ENCODE data around the gene ADGRG4.
"Not testable (repeated sequence)": the region's sequence is repeated elsewhere in the genome, so short reads cannot be mapped to it uniquely, and the experiment has no call there.

ADGRG4 gene

DNA sequence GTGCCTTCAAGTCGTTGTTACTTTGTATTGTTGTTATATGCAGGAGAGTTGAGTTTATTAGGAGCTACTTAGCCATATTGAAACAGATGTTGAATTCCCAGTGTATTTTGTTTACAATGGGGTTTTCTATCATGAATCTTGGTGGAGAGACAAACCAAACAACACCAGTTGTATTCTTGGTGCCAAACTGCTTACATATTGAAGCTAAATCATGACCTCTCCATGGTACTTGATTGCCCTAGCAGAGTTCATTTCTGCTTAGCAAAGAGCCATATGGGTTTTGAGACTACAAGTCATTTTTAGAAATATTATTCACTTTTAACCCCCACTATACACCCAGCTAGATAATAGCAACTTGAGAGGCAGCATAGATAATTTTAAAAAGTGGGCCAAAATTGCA lies 85.4 kb downstream of the ADGRG4 start:
- DNase-seq (ENCODE audit: low read depth) = no peak

DNA sequence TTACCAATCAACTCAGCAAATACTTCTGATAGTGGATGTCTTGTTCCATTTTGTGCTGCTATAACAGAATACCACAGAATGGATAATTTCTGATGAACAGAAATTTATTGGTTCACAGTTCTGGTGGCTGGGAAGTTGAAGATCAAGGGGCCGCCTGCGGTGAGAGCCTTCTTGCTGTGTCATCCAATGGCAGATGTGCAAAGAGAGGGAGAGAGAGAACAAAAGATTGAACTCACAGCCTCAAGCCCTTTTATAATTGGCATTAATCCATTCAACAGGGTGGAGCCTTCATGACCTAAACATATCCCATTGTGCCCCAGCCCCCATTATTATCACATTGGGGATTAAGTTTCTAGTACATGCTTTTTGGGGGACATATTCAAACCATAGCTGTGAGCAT lies 86.1 kb downstream of the ADGRG4 start:
- DNase-seq (ENCODE audit: low read depth) = no peak

DNA sequence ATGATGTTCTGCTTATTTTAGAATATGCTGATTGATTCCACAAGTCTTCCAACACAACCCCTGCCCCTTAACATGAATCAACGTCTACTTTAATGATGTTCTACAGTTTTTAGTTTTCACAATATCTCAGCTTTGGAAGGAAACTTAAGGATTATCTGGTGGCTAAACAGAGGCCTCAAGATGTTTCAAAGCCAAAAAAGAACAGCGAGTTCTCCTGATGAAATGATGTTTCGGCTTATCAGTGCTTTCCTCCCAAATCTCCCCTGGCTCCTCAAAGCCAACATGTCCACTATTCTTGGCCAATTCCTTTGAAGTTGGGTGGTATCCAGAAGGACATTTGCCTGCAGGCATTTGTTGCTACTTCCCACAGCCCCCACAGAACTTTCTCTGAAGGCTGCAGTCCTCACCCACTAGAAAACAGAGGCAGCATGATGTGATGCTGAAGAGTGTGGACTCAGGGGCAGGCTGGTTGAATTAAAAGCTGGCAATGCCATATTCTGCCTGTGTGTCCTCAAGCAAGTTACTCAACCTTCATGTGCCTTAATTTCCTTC lies 87.3 kb downstream of the ADGRG4 start:
- DNase-seq (ENCODE audit: low read depth) = no peak

DNA sequence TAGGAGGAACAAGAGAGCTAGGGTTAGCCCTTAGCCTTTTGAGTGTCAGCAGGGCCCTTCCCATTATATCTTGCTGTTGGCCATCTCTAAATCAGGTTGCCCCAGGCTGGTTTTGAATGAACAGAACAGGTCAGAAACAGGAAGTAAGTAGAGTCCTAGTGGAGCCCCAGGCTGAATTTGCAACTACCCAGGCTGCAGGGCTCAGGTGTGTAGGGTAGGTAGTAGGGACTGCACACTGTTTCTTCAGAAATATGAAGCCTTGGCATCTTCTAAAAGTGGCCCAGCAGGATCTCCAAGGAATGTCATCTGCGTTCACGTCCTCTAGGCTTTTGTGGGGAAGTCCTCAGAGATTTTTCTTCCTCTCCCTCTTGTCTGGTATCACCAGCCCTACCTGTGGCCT lies 90.2 kb downstream of the ADGRG4 start:
- DNase-seq (ENCODE audit: low read depth) = no peak

DNA sequence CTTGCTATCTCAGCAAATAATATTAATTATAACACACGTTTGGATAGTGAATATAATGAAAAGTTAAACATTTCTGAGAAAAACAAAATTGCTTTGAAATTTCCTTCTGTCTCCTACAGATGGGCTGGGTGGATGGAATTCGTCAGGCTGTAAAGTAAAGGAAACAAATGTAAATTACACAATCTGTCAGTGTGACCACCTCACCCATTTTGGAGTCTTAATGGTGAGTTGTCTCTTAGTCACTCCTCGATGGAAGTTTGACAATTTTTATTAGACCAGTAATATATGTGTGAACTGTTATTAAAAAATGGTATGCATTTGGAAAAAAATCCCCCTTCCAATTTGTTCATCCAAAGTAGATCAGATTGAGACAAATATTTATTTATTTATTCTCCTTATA lies 94.5 kb downstream of the ADGRG4 start:
- no peak for DNase-seq (ENCODE audit: low read depth)

GRCh38 chrX:136397001-136397400 lies 96.2 kb downstream of the ADGRG4 start:
- no peak for DNase-seq (ENCODE audit: low read depth)

GRCh38 chrX:136405126-136405525 lies 104.4 kb downstream of the ADGRG4 start:
- DNase-seq (ENCODE audit: low read depth) = no peak

DNA sequence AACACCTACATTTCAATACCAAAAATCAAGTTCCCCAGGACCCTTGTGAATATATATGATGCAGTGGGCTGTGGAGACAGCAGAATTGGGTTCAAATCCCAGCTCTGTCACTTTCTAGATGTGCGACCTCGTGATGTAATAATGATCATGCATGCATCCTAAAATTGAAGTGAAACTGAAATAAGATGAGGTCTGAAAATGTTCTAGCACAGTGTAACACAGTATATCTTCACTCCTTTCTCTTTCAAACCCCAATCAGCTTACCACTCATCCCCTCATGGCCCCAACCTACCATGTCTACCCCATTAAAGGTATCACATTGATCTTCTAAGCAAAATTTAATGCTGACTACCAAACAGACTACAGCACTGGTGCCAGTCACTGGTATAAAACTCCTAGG lies 117.0 kb downstream of the ADGRG4 start:
- no peak for DNase-seq (ENCODE audit: low read depth)

DNA sequence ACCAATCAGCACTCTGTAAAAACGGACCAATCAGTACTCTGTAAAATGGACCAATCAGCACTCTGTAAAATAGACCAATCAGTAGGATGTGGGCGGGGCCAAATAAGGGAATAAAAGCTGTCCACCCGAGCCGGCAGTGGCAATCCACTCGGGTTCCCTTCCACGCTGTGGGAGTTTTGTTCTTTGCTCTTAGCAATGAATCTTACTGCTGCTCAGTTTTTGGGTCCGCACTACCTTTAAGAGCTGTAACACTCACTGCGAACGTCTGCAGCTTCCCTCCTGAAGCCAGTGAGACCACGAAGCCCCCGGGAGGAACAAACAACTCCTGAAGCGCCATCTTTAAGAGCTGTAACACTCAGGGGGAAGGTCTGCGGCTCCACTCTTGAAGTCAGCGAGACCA lies 120.6 kb downstream of the ADGRG4 start:
- DNase-seq (ENCODE audit: low read depth) = no peak

DNA sequence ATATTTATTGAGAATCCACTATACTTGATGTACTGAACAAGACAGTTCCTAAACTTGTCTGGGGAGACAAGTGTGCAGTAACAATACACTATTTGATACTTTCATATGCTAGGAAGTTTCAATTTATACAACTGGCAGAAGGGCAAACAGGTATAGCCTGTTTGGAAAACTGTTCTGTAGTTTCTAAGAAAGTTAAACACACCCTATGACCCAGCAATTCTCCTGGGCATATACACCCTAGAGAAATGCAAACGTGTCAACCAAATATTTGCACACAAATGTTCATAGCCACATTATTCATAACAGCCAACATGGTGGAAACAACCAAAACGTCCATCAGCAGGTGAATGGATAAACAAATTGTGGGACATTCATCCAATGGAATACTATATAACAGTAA lies 123.0 kb downstream of the ADGRG4 start:
- no peak for DNase-seq (ENCODE audit: low read depth)

DNA sequence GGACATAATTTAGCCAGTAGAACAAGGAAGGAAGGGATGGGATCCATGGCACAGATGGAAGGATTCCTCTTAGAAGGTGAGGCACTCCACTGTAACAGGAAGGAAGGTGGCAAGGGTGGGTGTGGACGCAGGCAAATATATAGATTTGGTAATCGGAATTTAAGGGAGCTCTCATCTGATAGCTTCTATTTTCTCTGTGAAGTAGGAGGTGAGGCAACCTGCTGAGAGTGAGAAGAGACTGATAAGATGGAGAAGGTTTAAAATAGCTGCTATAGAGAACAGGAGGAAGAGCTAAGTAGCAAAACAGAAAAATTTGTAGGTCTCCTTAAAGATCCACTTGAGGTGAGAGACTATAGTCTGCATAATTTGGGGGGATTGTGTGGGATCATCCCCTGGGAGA lies 125.2 kb downstream of the ADGRG4 start:
- DNase-seq (ENCODE audit: low read depth) = no peak

GRCh38 chrX:136431625-136432024 lies 130.9 kb downstream of the ADGRG4 start:
- no peak for DNase-seq (ENCODE audit: low read depth)

- no peak for DNase-seq (ENCODE audit: low read depth)
Measured at GRCh38 chrX:136437774-136438173, 137.0 kb downstream of the ADGRG4 start.

- no peak for DNase-seq (ENCODE audit: low read depth)
Measured at GRCh38 chrX:136438192-136438591, 137.4 kb downstream of the ADGRG4 start.

GRCh38 chrX:136445674-136446073 lies 144.9 kb downstream of the ADGRG4 start:
- DNase-seq (ENCODE audit: low read depth) = not testable (repeated sequence)

- DNase-seq (ENCODE audit: low read depth) = no peak
Measured at GRCh38 chrX:136446208-136446607, 145.4 kb downstream of the ADGRG4 start.

DNA sequence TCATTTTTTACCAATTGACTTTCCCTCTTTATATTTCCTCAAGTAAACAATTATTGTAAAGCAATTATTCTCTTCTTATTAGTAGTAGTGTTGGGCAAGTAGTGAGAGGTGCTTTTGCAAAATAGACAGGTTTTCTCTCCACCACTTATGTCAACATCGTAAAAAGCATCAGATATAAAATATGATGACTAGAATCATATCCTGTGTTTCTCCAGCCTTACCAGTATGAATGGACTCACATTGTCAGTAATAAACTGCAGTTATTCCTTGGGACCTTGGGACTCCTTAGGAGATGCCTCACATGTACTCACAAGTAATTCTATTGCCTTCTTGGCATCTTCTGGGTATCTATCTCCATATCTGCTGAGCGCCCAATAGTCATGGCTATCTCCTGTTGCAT lies 146.5 kb downstream of the ADGRG4 start:
- no peak for DNase-seq (ENCODE audit: low read depth)

DNA sequence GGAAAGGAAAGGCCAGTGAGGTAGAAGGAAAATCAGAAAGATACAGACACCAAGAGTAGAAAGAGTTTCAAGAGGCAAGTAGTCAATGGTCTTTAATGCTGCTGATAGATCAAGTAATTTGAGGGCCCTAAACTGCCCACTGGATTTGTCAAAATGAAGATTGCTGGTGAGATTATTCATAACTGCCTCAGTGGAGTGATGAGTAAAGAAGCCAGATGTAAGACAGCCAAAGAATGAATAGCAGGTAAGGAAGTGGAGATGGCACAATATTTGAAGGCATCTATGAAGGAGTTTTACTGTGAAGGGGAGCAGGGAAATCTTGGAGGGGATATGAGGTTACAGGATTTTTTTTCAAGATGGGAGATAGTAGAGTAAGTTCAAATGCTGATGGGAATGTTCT lies 147.2 kb downstream of the ADGRG4 start:
- no peak for DNase-seq (ENCODE audit: low read depth)

- no peak for DNase-seq (ENCODE audit: low read depth)
Measured at GRCh38 chrX:136450050-136450830, 149.5 kb downstream of the ADGRG4 start.

- no peak for DNase-seq (ENCODE audit: low read depth)
Measured at GRCh38 chrX:136452614-136453013, 151.9 kb downstream of the ADGRG4 start.

DNA sequence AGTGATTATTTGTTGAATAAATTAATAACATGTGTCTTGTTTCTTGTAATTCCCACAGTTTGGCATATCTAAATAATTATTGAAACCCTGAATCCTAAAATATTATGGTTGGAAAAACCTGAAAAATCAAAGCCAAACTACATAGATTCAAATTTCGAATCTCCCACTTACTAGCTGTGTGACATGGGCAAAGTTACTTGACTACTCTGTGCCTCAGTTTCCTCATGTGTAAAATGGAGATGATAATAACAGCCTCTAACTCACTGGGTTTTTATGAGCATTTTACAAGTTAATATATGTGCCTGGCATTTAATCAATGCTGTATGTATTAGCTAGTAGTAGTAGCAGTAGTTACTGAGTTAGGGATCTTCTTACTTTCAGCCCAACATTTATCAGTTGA lies 152.4 kb downstream of the ADGRG4 start:
- no peak for DNase-seq (ENCODE audit: low read depth)

- no peak for DNase-seq (ENCODE audit: low read depth)
Measured at GRCh38 chrX:136453771-136454170, 153.0 kb downstream of the ADGRG4 start.

DNA sequence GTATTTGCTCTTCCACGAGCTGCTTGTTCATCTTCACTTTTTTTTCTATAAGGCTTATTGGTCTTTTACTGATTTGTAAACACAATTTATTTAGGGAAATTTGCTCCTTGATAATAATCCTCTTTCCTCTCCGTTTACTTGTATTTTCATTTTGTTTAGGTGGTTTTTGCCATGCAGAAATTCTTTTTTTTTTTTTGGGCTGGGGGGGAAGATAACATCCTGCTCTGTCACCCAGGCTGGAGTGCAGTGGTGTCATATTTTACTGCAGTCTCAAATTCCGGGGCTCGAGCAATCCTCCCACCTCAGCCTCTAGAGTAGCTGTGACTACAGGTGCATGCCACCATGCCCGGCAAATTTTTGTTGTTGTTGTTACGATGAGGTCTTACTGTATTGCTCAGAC lies 155.4 kb downstream of the ADGRG4 start:
- DNase-seq (ENCODE audit: low read depth) = no peak

GRCh38 chrX:136457303-136457917 lies 156.6 kb downstream of the ADGRG4 start:
- DNase-seq (ENCODE audit: low read depth) = peak; percentile 55
